HepG2 (cell line): ENCODE results near the gene GSKIP. TPM values are rescaled to one million over a fixed set of nuclear protein-coding genes. Genes with fewer than 3 reads are reported as not detected.
A peak's percentile ranks its signal among the peaks of the same experiment; 100 is the strongest.

ENCODE experiments used
- ATF7 ChIP-seq, 2 experiments: fragments of 450-650 bp in 1 of 2; sonication (generic) in 1 of 2; formaldehyde crosslinking in 1 of 2; IDR thresholded peaks; 2 replicates each; pipeline versions ENCODE4 v1.4.0 to v1.6.1; 2016 to 2020; ENCODE audit warnings: antibody characterized with exemption in 1 of 2, mild to moderate bottlenecking in 1 of 2, missing genetic modification reagents in 1 of 2
- BRD4 ChIP-seq: sonication (generic); formaldehyde crosslinking; IDR thresholded peaks from 2 replicates; pipeline ENCODE4 v1.4.0; 2020; ENCODE audit warnings: missing genetic modification reagents
- CBX5 ChIP-seq: sonication (generic); formaldehyde crosslinking; IDR thresholded peaks from 2 replicates; pipeline ENCODE4 v1.4.0; 2020; ENCODE audit warnings: missing genetic modification reagents, borderline replicate concordance
- ELK4 ChIP-seq: sonication (generic); formaldehyde crosslinking; IDR thresholded peaks from 2 replicates; pipeline ENCODE4 v1.9.0; 2021; ENCODE audit warnings: missing genetic modification reagents, borderline replicate concordance
- HIC2 ChIP-seq: sonication (generic); formaldehyde crosslinking; IDR thresholded peaks from 2 replicates; pipeline ENCODE4 v1.9.0; 2022; ENCODE audit warnings: low read depth, missing genetic modification reagents
- MED1 ChIP-seq: sonication (generic); formaldehyde crosslinking; IDR thresholded peaks from 2 replicates; pipeline ENCODE4 v1.4.0; 2020; ENCODE audit warnings: missing genetic modification reagents
- REPIN1 ChIP-seq: sonication (generic); formaldehyde crosslinking; IDR thresholded peaks from 2 replicates; pipeline ENCODE4 v1.8.0; 2022; ENCODE audit warnings: missing genetic modification reagents, low read depth, mild to moderate bottlenecking, borderline replicate concordance
- SNAI1 ChIP-seq: sonication (generic); formaldehyde crosslinking; IDR thresholded peaks from 2 replicates; pipeline ENCODE4 v1.5.0; 2020; ENCODE audit warnings: mild to moderate bottlenecking, missing genetic modification reagents, borderline replicate concordance
- STAT6 ChIP-seq: sonication (generic); formaldehyde crosslinking; IDR thresholded peaks from 2 replicates; pipeline ENCODE4 v1.4.0; 2020; ENCODE audit warnings: missing genetic modification reagents, mild to moderate bottlenecking, borderline replicate concordance
- ZNF124 ChIP-seq: sonication (generic); formaldehyde crosslinking; IDR thresholded peaks from 2 replicates; pipeline ENCODE4 v1.4.0; 2020; ENCODE audit warnings: missing genetic modification reagents
- ZNF263 ChIP-seq: sonication (generic); formaldehyde crosslinking; IDR thresholded peaks from 2 replicates; pipeline ENCODE4 v1.4.0; 2020; ENCODE audit warnings: missing genetic modification reagents
- ZNF580 ChIP-seq: IDR thresholded peaks from 2 replicates; pipeline ENCODE4 v1.6.1; 2016; ENCODE audit warnings: low read depth, borderline replicate concordance
- ZNF782 ChIP-seq: sonication (generic); formaldehyde crosslinking; IDR thresholded peaks from 2 replicates; pipeline ENCODE4 v1.4.0; 2020; ENCODE audit warnings: missing genetic modification reagents, mild to moderate bottlenecking, borderline replicate concordance
- polyA plus RNA-seq, 8 experiments: library from polyadenylated mRNA; depleted of rRNA in 3 of 8; stranded (reverse) in 7 of 8; unstranded in 1 of 8; fragments of >200 nt; fragmentation: Illumina TruSeq in 4 of 8; extraction: Trizol in 4 of 8; gene quantifications; 2 replicates each; pipeline versions ENCODE4 v1.2.1 to v1.2.3, GENCODE V29; 2011 to 2016; ENCODE audit warnings: low read depth in 4 of 8, missing spikeins in 1 of 8, mixed read lengths in 1 of 8; ENCODE audit not compliant: insufficient read depth in 1 of 8
- total RNA-seq, 5 experiments: library from RNA; depleted of rRNA; stranded (reverse); fragments of >200 nt; fragmentation: Illumina TruSeq; extraction: Trizol; gene quantifications; 2 replicates each; pipeline ENCODE4 v1.2.3, GENCODE V29; 2016; ENCODE audit warnings: low read depth in 1 of 5
- TF ChIP-seq, protein P1 (sequence below): sonication (generic); formaldehyde crosslinking; IDR thresholded peaks from 2 replicates; pipeline ENCODE4 v1.5.1; 2020; ENCODE audit warnings: mild to moderate bottlenecking, missing genetic modification reagents
- TF ChIP-seq, protein P2 (sequence below): sonication (generic); formaldehyde crosslinking; IDR thresholded peaks from 2 replicates; pipeline ENCODE4 v1.8.1; 2022; ENCODE audit warnings: low read depth, mild to moderate bottlenecking, missing genetic modification reagents

The GSKIP gene
- total and polyA plus RNA-seq, 2 of the 13 experiments (the other 11 are each of a cell fraction or from before 2014, with no cell fraction given) = 12.5 to 27.3 TPM

- TF ChIP-seq SNAI1 (CRISPR knock-in tag) = peak; percentile 67; the same call in 1 of the 2 replicates
- no peak for TF ChIP-seq ZNF782 (CRISPR knock-in tag)
- TF ChIP-seq BRD4 (CRISPR knock-in tag) = no peak
- no peak for TF ChIP-seq CBX5 (CRISPR knock-in tag)
- no peak for TF ChIP-seq ZNF263 (CRISPR knock-in tag)
- TF ChIP-seq ZNF124 (CRISPR knock-in tag) = no peak
- TF ChIP-seq, protein P1, sequence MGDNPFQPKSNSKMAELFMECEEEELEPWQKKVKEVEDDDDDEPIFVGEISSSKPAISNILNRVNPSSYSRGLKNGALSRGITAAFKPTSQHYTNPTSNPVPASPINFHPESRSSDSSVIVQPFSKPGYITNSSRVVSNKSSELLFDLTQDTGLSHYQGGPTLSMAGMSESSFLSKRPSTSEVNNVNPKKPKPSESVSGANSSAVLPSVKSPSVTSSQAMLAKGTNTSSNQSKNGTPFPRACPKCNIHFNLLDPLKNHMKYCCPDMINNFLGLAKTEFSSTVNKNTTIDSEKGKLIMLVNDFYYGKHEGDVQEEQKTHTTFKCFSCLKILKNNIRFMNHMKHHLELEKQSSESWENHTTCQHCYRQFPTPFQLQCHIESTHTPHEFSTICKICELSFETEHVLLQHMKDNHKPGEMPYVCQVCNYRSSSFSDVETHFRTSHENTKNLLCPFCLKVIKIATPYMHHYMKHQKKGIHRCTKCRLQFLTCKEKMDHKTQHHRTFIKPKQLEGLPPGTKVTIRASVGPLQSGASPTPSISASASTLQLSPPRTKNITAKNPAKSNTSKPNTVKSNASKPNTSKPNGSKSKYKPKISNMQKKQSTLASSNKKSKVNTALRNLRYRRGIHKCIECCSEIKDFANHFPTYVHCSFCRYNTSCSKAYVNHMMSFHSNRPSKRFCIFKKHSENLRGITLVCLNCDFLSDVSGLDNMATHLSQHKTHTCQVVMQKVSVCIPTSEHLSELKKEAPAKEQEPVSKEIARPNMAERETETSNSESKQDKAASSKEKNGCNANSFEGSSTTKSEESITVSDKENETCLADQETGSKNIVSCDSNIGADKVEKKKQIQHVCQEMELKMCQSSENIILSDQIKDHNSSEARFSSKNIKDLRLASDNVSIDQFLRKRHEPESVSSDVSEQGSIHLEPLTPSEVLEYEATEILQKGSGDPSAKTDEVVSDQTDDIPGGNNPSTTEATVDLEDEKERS (CRISPR knock-in tag) = no peak
- TF ChIP-seq HIC2 (CRISPR knock-in tag) = no peak
- TF ChIP-seq STAT6 (CRISPR knock-in tag) = no peak
- TF ChIP-seq, protein P2, sequence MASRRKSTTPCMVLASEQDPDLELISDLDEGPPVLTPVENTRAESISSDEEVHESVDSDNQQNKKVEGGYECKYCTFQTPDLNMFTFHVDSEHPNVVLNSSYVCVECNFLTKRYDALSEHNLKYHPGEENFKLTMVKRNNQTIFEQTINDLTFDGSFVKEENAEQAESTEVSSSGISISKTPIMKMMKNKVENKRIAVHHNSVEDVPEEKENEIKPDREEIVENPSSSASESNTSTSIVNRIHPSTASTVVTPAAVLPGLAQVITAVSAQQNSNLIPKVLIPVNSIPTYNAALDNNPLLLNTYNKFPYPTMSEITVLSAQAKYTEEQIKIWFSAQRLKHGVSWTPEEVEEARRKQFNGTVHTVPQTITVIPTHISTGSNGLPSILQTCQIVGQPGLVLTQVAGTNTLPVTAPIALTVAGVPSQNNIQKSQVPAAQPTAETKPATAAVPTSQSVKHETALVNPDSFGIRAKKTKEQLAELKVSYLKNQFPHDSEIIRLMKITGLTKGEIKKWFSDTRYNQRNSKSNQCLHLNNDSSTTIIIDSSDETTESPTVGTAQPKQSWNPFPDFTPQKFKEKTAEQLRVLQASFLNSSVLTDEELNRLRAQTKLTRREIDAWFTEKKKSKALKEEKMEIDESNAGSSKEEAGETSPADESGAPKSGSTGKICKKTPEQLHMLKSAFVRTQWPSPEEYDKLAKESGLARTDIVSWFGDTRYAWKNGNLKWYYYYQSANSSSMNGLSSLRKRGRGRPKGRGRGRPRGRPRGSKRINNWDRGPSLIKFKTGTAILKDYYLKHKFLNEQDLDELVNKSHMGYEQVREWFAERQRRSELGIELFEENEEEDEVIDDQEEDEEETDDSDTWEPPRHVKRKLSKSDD (CRISPR knock-in tag) = no peak
- no peak; the same call in 1 of the 2 replicates for TF ChIP-seq MED1
- no peak for TF ChIP-seq ZNF580 (CRISPR knock-in tag)
- no peak for TF ChIP-seq REPIN1 (CRISPR knock-in tag)
- no peak for TF ChIP-seq ATF7 (IDR thresholded peaks at IDR 0.05)
- no peak for TF ChIP-seq ATF7 (CRISPR knock-in tag; IDR thresholded peaks at IDR 0.05)
- no peak for TF ChIP-seq ELK4 (CRISPR knock-in tag)
Observed at GRCh38 chr14:96362965-96363750, at the start of gene GSKIP, which contains the start of gene ATG2B (continued).
